H1 (cell line): ENCODE measurements around the gene CDK5R2. TPM values are rescaled to one million over a fixed set of nuclear protein-coding genes. Genes with fewer than 3 reads are reported as not detected.

Experiments used
- ATF3 ChIP-seq: IDR thresholded peaks from 2 replicates; pipeline ENCODE4 v1.6.1; 2011; ENCODE audit warnings: low read depth, mild to moderate bottlenecking, low read length; ENCODE audit not compliant: insufficient read depth
- CHD1 ChIP-seq: IDR thresholded peaks from 2 replicates; pipeline ENCODE4 v1.6.1; 2012; ENCODE audit warnings: low read depth, low read length, improper control_type of control experiment
- CHD2 ChIP-seq: IDR thresholded peaks from 2 replicates; pipeline ENCODE4 v1.6.1; 2012; ENCODE audit warnings: low read length, improper control_type of control experiment
- CHD7 ChIP-seq: fragments of 300-600 bp; sonication (generic); IDR thresholded peaks from 2 replicates; pipeline ENCODE4 v1.7.1; 2012; ENCODE audit warnings: low read length, moderate library complexity, mild to moderate bottlenecking, inconsistent platforms; ENCODE audit not compliant: insufficient replicate concordance
- EP300 ChIP-seq, 2 experiments: IDR thresholded peaks; 1 replicate in 1 of 2; 2 replicates in 1 of 2; pipeline ENCODE4 v1.6.1; 2011 to 2012; ENCODE audit warnings: low read depth in 2 of 2, low read length in 2 of 2, mild to moderate bottlenecking in 2 of 2, borderline replicate concordance in 1 of 2, inconsistent platforms in 1 of 2, moderate library complexity in 1 of 2
- KDM4A ChIP-seq: IDR thresholded peaks from one replicate; pipeline ENCODE4 v1.7.1; 2012; ENCODE audit warnings: low read depth, mild to moderate bottlenecking, moderate library complexity, low read length, inconsistent platforms; ENCODE audit not compliant: severe bottlenecking
- MAFK ChIP-seq: IDR thresholded peaks from 2 replicates; pipeline ENCODE4 v1.6.1; 2012; ENCODE audit warnings: low read depth, mild to moderate bottlenecking, improper control_type of control experiment, low read length
- TAF7 ChIP-seq: optimal IDR thresholded peaks from 2 replicates; pipeline ENCODE3; 2011; ENCODE audit warnings: low read depth, mild to moderate bottlenecking, inconsistent platforms, low read length, moderate library complexity, borderline replicate concordance
- TEAD4 ChIP-seq: IDR thresholded peaks from 2 replicates; pipeline ENCODE4 v1.6.1; 2012; ENCODE audit warnings: low read depth, low read length, inconsistent platforms, mixed read lengths
- YY1 ChIP-seq: IDR thresholded peaks from 2 replicates; pipeline ENCODE4 v1.6.1; 2011; ENCODE audit warnings: low read depth, mild to moderate bottlenecking, low read length
- polyA plus RNA-seq, 7 experiments: library from polyadenylated mRNA; depleted of rRNA in 3 of 7; stranded (reverse) in 5 of 7; unstranded in 2 of 7; fragments of >200 nt in 5 of 7; fragments of 200-250 nt in 2 of 7; gene quantifications; 1 replicate in 5 of 7; 2 replicates in 1 of 7; 4 replicates in 1 of 7; pipeline versions ENCODE4 v1.2.1 to v1.2.3, GENCODE V29; 2011 to 2013; ENCODE audit warnings: missing spikeins in 2 of 7, mixed read lengths in 2 of 7
- total RNA-seq: library from RNA; stranded (reverse); fragmentation: NEBNext Ultra II Directional; extraction: Animal tissue kit (Norgen Biotek cat#: 25700); gene quantifications from 2 replicates; pipeline ENCODE4 v1.2.1, GENCODE V29; 2021

CDK5R2 gene
- total and polyA plus RNA-seq, 2 of the 8 experiments (the other 6 are each of a cell fraction or from before 2014, with no cell fraction given), result 0.14 TPM; not detected in 1

- TF ChIP-seq CHD7 (no peak), CHD1 (no peak), KDM4A (peak; percentile 60), YY1 (no peak), MAFK (peak; percentile 65; the same call in 1 of the 2 replicates), ATF3 (no peak), TEAD4 (peak; percentile 79), EP300 (IDR thresholded peaks at IDR 0.05; ENCODE audit: borderline replicate concordance in 1 of 2, low read depth in 2 of 2, low read length in 2 of 2) (peak in 1 of 2 experiments; percentile 61; a peak in 2 of 3 replicates), TAF7 (peak; percentile 37), CHD2 (no peak)
These were observed 3.5 kb downstream of the CDK5R2 start (continued) for GRCh38 chr2:218962859-218963492.
